Activated CD8-positive, alpha-beta memory T cell treated with anti-CD3 and anti-CD28 coated beads for 4 hours (primary cell): ENCODE data around the gene RAD21L1.

Experiments
- DNase-seq, 2 donors: peaks; one replicate each; pipeline ENCODE4 v3.0.0-alpha.2; 2020; ENCODE audit warnings: low read depth in 2 of 2

RAD21L1 gene

GRCh38 chr20:1272368-1273100 lies 46.7 kb downstream of the RAD21L1 start:
- DNase-seq, result no peak

- no peak for DNase-seq
These were observed 47.5 kb downstream of the RAD21L1 start for GRCh38 chr20:1273366-1273765.

DNA sequence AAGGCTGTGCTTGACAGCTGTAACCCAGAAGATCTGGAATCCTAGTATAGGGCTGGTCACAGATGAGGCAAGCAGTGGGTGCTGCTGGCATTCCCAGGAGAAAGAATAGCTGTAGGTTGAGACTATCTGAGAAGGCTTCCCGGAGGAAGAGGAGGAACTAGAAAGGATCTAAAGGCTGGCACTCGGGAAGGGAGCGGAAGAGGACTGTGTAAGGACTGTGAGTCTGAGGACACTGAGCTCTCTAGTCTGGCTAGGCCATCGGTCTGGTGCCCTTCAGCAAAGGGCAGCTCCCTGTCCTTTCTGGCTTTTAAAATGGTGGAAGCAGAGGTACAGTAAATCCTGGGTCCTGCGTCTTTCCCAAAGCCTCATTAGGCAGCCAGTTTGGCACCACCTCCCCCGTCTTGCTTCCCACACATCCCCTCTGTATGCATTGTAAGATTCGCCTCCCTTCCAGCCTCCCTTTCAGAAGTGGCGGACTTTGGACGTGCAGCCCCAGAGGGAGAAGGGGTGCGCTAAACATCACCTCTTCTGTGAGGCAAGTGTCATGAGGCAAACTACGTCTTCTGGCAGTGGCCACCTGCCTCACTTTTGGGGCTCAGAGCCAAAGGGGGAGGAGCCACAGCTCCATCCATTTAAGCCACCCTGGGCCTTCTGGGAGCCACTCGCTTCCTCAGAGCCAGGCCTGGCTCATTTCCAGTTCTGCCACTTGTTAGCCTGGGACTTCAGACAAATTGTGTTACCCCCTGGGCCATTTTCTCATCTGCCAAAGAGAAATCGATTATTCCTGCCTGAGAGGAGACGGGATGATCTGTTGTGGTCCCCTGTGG lies 48.9 kb downstream of the RAD21L1 start:
- DNase-seq, result no peak

DNA sequence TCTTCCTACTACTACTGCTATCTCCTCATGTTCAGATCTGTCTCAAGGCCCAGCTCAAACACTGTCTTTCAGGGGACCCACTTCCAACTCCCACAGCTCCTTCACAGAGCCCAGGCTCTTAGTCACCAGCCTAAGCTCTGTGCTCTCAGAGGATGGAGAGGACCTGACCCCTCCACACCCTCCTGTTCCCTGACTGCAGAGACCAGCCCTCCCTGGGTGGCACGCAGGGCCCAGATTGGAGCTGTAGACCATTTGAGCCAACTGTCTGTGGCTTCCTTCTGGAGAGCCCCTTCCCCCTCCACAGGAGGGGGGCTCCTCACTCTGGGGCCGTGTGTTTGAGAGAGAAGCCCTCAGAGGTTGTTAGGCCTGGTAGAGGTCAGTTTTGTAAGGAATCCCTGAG lies 50.1 kb downstream of the RAD21L1 start:
- DNase-seq, result no peak

GRCh38 chr20:1277529-1278322 lies 51.9 kb downstream of the RAD21L1 start:
- DNase-seq, result no peak

GRCh38 chr20:1278993-1279392 lies 53.1 kb downstream of the RAD21L1 start:
- DNase-seq, result no peak

DNA sequence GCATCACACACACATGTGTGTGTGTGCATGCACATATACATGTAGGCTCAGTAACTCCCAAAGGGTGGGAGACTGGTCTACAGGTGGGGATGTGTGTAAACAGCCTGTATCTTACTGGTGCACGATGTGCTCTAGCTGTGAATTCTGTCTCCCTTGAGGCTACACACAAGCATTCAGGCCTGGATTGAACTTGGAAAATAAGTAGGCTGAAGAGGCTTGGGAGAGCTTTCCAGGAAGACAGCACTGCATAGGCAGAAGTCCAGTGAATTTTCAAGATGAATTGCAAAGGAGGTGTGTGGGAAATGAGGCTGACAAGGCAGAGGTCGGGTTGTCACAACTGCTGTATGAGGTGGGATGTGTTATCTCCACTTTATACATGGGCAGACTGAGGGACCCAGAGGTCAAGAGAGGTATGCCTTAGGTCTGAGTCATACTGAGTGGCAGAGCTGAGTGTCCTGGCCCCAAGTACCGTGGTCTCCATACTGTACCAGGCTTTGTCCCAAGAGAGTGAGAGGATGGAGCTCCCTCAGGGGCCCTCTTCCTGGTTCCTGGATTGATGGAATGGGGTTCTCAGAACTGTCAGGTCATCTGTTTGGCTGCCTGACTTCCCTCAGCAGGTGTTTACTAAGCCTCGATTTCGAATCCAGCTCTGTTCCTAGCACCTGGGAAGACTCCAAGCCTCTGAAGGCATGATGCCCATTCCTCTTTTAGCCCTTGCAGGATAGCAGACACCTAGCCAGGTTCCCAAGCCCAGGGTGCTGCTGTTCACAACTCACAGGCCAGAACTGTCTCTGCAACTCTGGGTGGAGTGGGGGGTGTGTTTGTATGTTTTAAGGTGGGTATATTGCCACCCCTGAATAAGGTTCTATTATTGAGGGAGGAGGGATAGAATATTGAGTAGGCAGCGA lies 54.6 kb downstream of the RAD21L1 start:
- DNase-seq, result no peak

DNA sequence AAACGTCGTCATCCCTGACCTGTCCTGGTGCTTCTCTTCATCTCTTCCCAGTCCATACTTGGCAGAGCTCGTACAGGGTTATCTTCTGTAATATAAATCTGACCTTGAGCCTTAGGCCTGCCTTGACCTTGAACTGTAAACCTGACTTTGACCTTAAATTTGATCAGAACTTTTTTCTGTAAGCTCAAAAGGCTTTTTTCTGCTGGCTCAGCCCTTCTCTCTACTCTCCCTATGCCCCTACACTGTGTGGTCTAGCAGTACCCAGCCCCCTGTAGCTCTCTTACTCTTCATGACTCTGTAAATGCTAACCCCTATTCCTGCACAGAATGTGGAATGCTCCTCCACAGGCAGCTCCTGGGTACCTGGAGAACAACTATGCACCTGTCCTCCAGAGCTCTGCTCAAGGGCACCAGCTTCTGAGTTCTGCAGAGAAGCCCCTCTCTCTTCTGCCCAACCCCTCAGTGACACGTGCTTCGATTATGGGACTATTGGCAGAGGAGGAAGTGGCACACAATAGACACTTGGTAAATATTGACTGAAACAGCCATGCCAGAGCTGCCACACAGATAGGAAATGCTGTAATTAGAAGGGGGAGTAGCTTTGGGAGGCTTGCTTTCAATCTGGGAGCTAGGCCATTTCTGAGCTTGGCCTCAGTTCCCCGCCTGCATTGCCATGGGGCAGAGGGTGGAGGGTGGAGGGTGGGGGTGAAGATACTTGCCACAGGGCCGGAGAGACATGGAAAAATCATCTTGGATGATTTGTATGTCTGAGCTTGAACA lies 55.6 kb downstream of the RAD21L1 start:
- DNase-seq, result no peak

GRCh38 chr20:1282966-1283365 lies 57.1 kb downstream of the RAD21L1 start:
- no peak for DNase-seq

DNA sequence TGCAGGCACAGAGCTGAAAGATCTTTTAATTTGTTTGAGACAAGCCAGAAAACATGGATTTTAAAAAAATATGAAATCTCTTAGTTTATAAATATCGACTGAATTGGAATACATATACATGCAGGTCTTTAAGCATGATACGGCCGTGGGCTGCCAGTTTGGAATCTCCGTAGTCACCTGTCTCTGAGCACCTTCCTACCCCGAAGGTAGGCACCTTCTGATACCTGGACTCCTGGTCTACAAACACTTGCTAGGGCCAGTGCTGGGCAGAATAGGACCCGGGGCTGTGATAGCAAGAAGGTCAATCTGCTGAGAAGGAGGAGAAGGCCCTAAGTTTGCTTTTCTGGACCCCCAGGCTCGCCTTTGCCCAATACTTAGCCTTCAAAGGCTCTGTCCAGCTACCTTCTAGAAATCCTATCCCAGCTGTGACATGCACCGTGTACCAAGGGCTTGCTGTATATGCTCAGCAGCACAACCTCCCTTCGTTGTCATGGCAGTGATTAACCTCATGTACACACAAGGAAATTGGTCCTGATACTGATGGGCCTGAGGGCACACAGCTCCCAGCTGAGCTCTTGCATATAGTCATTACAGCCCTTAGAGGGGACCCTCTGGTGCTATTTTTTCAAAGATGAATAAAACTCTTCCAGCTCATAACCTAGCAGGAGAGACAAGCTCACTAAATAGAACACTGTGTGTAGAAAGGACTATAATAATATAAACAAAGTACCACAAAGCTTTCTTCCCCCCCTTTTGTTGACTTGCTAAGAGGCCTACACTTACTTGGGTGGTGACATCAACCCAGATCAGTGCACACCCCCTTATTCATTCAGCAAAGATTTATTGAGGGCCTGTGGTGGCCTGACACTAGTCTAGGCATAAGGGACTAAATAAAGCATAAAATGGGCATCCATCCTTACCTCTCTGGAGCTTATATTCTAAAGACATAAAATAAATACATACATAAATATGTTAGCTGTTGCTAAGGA lies 58.0 kb downstream of the RAD21L1 start:
- no peak for DNase-seq

DNA sequence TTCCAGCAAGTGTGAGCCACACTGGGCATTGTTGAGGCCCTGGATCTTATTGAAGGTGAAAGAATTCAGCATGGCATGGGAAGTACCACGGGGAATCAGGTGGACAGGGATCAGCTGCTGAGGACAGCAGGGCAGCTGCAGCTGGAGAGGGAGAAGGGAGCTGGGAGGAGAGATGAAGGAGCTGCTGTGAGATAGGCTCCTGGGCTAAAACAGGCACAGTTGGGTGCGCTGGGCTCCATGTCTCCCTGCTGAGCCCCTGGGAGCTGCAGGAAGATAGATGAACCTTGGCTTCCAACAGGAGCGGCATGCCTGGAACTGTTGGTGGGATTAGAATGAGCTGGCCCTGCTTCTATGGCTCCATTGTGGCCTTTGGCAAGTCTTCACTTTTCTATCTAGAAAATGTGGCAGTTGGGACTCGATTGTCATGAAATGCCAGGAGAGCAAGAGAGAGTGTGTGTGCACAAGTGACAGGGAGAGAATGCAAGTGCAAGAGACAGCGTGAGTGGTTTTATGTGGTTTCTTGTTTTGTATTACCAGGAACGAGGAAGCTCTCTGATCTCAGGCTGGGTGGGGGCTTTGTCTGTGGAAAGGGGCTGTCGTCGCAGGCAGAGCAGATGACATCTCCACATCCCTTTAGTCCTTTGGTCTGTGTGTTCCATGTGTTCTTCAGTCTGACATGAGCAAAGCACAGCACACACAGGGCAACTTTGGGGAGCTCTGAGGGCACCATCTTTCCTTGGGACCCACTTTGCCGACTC lies 60.6 kb downstream of the RAD21L1 start:
- no peak for DNase-seq

GRCh38 chr20:1287306-1287705 lies 61.5 kb downstream of the RAD21L1 start:
- DNase-seq, result no peak

DNA sequence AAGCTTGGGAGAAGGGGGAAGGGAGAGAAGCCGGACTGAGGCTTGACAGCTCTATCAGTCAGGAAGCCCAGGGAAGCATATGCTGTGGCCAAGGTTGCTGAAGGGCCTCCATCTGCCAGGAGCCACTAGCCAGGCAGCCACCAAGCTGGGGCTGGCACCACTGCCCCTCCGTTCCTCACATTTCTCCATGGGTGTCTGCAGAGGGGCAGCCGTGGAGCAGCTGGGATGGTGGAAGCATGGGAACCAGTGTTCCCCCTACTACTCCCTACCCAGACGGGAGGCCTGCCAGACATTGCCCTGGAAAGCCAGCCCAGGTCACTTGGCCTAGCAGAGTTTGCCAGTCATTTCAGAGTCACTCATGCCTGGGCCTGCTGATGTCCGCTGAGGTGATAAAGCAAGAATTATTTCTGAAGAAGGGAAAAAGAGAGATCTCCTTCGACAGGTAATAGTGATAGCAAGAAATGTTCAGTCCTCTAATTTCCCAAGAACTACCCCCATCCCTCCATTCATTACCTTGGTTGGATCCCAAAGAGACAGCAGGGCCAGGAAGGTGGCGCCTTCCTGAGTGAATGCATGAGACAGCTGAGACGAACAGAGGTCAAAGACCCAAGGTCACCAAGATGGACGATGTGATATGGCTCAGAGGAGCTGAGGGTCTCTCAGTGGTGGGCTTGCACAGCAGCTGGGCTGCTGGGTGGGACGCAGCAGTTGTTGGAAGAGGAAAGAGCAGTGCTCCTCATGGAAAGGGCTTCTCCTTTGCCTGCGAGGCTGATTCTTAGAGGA lies 62.1 kb downstream of the RAD21L1 start:
- DNase-seq, result no peak

DNA sequence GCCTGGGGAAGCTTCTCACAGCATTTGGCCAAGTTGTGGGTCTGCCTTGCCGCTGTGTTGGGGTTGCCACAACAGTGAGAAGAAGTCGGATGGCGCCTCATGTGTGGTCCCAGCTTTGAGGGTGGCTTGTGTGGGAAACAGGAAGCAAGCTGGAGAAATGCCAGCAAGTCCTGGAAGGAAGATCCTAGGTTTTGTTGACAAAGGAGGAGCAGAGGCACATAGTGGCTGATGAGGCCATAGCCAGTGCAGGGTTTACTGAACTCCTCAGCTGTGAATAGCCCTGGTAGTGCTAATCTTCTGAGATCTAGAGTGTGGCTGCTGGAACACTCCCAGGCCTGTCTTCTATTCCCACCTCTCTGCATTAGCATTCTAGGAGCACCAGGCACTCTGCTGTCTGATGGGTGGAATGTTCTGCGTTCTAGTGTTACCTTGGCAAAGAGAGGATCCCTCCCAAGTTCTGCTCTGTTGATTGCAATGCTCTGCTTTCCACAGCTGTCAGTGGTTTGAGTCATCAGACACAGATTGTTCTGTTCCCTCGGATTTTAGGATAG lies 65.4 kb downstream of the RAD21L1 start:
- DNase-seq, result no peak

DNA sequence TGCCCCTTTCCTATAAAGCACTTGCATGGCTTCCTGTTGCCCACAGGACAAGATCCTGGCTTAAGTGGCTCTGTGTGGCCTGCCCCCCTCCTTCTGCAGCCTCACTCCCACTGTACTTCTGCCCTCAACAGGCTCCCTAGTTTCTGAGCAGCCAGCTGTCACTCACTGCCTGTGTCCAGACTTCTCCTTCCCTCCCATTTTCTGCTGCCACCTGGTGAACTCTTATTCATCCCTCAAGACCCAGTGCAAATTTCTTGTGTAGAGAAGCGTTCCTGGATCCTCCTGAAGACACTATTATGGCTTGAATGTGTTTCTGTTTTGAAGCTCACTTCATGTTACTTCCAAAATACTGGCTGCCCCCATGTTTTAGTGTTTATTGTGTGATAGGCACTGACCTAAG lies 66.8 kb downstream of the RAD21L1 start:
- DNase-seq, result no peak

DNA sequence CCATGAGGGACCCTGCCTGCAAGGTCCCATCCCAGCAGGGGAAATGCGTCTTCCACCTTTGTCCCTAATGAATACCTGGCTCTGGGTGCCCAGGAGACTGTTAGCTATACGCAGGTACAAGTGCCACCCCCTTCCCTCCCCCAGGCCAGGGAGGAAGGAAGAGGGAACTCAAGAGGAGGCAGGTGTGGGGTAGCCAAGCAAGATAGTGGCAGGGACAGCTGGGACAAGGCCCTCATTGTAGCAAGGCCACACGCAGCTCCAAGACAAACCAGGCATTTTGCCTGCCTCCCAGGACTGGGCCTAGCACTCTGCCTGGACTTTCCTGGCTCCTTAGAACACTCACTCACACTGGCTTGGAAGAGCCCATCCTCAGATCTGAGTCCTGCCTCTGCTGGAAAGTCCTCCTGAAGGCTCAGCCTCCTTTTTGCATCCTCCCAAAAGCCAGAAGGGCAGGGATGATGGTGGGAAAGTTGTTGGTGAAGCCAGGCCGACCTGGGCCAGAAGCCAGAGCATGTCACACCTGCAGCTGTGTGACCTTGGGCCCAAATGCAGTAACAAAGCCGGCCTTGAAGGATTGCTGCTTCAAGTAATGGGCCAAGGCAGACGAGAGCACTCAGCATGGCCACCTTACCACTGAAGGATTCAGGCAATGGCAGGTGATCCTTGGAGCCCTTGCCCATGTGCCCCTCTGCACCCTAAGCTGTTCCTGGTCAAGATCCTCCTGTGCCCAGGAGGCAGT lies 68.0 kb downstream of the RAD21L1 start:
- no peak for DNase-seq

GRCh38 chr20:1294497-1294896 lies 68.7 kb downstream of the RAD21L1 start:
- no peak for DNase-seq
